Activated CD4-positive, alpha-beta T cell treated with anti-CD3 and anti-CD28 coated beads for 36 hours (primary cell): ENCODE results near the gene GMPPB. TPM values are rescaled to one million over a fixed set of nuclear protein-coding genes. Genes with fewer than 3 reads are reported as not detected.

Experiments
- total RNA-seq, 2 experiments: library from RNA; stranded (reverse); gene quantifications; one replicate each; pipeline ENCODE4 v1.2.3, GENCODE V29; 2021

Gene GMPPB
- total RNA-seq, 2 experiments from 2014 or later: 21.0 to 32.1 TPM

Other genes with a start within 250 kb of the GMPPB start
- gene BSN, start 169.5 kb downstream of the GMPPB start, total RNA-seq: under 1 TPM; 0.09 to 0.11 TPM
- gene APEH, start 49.6 kb downstream of the GMPPB start, total RNA-seq: 100 to 1,000 TPM; 110 to 137 TPM
- 1 to 10 TPM; 8.7 to 9.7 TPM for gene MST1, start 34.5 kb downstream of the GMPPB start, total RNA-seq
- gene RNF123, start 34.4 kb downstream of the GMPPB start, total RNA-seq: 10 to 100 TPM; 25.2 to 32.7 TPM
- gene AMIGO3, start 4.3 kb downstream of the GMPPB start, total RNA-seq: under 1 TPM in 1 of 2 experiments, not detected in 1; 0.07 TPM
- 10 to 100 TPM; 29.1 to 31.0 TPM for gene IP6K1, start 62.6 kb upstream of the GMPPB start, total RNA-seq
- under 1 TPM in 1 of 2 experiments, not detected in 1; 0.32 TPM for gene CDHR4, start 75.9 kb upstream of the GMPPB start, total RNA-seq
- under 1 TPM; 0.50 to 0.70 TPM for gene INKA1, start 79.3 kb upstream of the GMPPB start, total RNA-seq
- gene UBA7, start 90.0 kb upstream of the GMPPB start, total RNA-seq: 10 to 100 TPM; 85.5 to 85.7 TPM
- 10 to 100 TPM; 25.1 to 28.1 TPM for gene TRAIP, start 132.6 kb upstream of the GMPPB start, total RNA-seq
- gene CAMKV, start 146.0 kb upstream of the GMPPB start, total RNA-seq: 1 to 10 TPM; 1.1 to 1.3 TPM
- 1 to 10 TPM in 1 of 2 experiments, under 1 TPM in 1; 0.86 to 1.2 TPM for gene MST1R, start 179.9 kb upstream of the GMPPB start, total RNA-seq
- gene MON1A, start 205.9 kb upstream of the GMPPB start, total RNA-seq: 1 to 10 TPM; 7.5 to 8.3 TPM
- gene RBM6, start 216.2 kb upstream of the GMPPB start, total RNA-seq: 10 to 100 TPM; 69.3 to 75.1 TPM